ENCODE measurements around the gene A3GALT2.

Gene A3GALT2

DNA sequence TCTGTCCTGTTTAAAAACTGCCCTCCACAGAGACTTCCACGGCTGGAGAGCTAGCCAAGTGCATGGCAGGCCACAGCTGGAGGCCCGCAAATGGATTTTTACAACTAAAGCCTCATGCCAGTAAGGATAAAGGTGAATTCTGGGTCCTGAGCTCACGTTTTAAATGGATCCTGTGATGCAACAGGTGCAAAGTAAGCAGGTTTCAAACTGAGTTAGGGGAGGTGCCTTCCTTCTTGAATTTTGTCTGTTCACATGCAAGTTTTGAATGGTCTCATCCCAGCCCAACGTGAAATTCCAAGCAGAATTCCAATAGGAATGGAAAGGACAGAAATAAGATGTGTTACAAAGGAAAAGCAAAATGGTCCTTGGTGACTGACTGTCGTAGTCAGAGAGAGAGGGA is 36.2 kb upstream of the A3GALT2 start:
- 95% methylated on average over 5 of the region's 5 CpGs for WGBS
- Histone ChIP-seq H3K4me2 (ENCODE audit: low read length, poor library complexity, severe bottlenecking) (no peak overlapping the region), H3K4me3 (ENCODE audit: insufficient read depth in 1 of 2, low read depth in 1 of 2, low read length in 2 of 2) (no peak overlapping the region), H2BK15ac (ENCODE audit: low read depth, poor library complexity, severe bottlenecking) (no peak overlapping the region), H3K23ac (ENCODE audit: low read length in 2 of 2) (no peak overlapping the region), H3K79me1 (replicated peaks; ENCODE audit: low read length, poor library complexity, severe bottlenecking) (peaks cover 23% of the 10 kb centered on the region), H2AK5ac (ENCODE audit: low read length, severe bottlenecking) (no peak overlapping the region), H2AFZ (ENCODE audit: low read depth, low read length) (no peak overlapping the region), H2BK12ac (ENCODE audit: low read length in 2 of 2) (no peak overlapping the region), H3K36me3 (ENCODE audit: control insufficient read depth in 1 of 2, insufficient read depth in 2 of 2, low read depth in 1 of 2, low read length in 2 of 2) (peaks cover 35 to 90% of the 10 kb centered on the region in 2 experiments), H4K91ac (ENCODE audit: low read length) (no peak overlapping the region), H2BK120ac (ENCODE audit: low read depth, low read length) (no peak overlapping the region), H3K9ac (ENCODE audit: low read length) (no peak overlapping the region), H3K4ac (ENCODE audit: low read depth in 1 of 2, low read length in 2 of 2) (no peak overlapping the region), H3K4me1 (ENCODE audit: control insufficient read depth, insufficient read depth, low read depth, low read length) (peaks cover 3% of the 10 kb centered on the region), H3K14ac (ENCODE audit: low read length in 2 of 2) (no peak overlapping the region), H3K27ac (ENCODE audit: low read length, poor library complexity, severe bottlenecking) (no peak overlapping the region), H4K8ac (ENCODE audit: low read length) (no peak overlapping the region), H3K27me3 (ENCODE audit: control insufficient read depth in 1 of 2, insufficient read depth in 1 of 2, low read length in 2 of 2) (no peaks in the 10 kb centered on the region), H3K18ac (ENCODE audit: low read depth in 1 of 2, low read length in 2 of 2) (no peak overlapping the region), H2BK5ac (ENCODE audit: low read depth, low read length, poor library complexity, severe bottlenecking) (no peak overlapping the region), H3K9me3 (ENCODE audit: control insufficient read depth, low read length) (no peaks in the 10 kb centered on the region)
- no peak for DNase-seq

DNA sequence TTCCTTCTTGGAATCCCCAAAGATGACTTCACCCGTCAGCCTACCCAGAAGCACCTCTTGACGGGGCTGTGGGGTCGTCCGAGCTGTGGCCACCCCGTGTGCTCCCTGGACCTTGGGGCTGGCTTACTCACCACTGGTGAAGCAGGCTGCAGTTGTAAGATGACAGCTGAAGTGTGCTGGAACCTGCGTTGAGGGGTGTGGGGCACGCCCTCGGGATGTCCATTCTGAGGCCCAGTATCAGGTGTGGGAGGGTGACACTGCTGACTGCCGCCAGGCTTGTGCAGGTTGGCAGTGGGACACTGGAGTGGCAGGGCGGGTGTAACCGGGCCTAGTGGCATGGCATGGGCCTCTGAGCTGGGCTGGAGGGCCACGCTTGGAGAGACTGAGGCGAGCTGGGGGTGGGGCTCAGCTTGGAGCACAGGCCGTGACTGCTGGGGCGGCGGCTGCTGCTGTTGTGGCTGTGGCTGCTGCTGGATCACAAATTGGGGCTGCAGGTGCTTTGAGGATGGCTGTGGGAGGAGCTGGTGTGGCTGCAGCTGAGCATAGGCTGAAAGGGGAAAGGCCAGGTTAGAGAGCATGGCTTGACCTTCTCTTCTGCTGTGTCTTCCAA is 33.9 kb upstream of the A3GALT2 start:
- 93% methylated on average over 16 of the region's 16 CpGs for WGBS
- peak overlapping the region; percentile 28 for H4K91ac ChIP-seq (ENCODE audit: low read length)
- no peak overlapping the region for H3K23ac ChIP-seq (ENCODE audit: low read length in 2 of 2)
- peak overlapping the region in 1 of 2 experiments; percentile 53 for H3K4ac ChIP-seq (ENCODE audit: low read depth in 1 of 2, low read length in 2 of 2)
- no peaks in the 10 kb centered on the region for H3K27me3 ChIP-seq (ENCODE audit: control insufficient read depth in 1 of 2, insufficient read depth in 1 of 2, low read length in 2 of 2)
- no peak overlapping the region for H3K18ac ChIP-seq (ENCODE audit: low read depth in 1 of 2, low read length in 2 of 2)
- H3K36me3 ChIP-seq (ENCODE audit: control insufficient read depth in 1 of 2, insufficient read depth in 2 of 2, low read depth in 1 of 2, low read length in 2 of 2) = peaks cover 31 to 81% of the 10 kb centered on the region in 2 experiments
- H3K79me1 ChIP-seq (replicated peaks; ENCODE audit: low read length, poor library complexity, severe bottlenecking) = peaks cover 16% of the 10 kb centered on the region
- H2BK5ac ChIP-seq (ENCODE audit: low read depth, low read length, poor library complexity, severe bottlenecking) = no peak overlapping the region
- H3K4me1 ChIP-seq (ENCODE audit: control insufficient read depth, insufficient read depth, low read depth, low read length) = peaks cover 9% of the 10 kb centered on the region
- no peak overlapping the region for H2BK15ac ChIP-seq (ENCODE audit: low read depth, poor library complexity, severe bottlenecking)
- no peak overlapping the region for H3K9ac ChIP-seq (ENCODE audit: low read length)
- no peaks in the 10 kb centered on the region for H3K9me3 ChIP-seq (ENCODE audit: control insufficient read depth, low read length)
- no peak overlapping the region for H3K4me3 ChIP-seq (ENCODE audit: insufficient read depth in 1 of 2, low read depth in 1 of 2, low read length in 2 of 2)
- H2BK12ac ChIP-seq (ENCODE audit: low read length in 2 of 2) = no peak overlapping the region
- H3K4me2 ChIP-seq (ENCODE audit: low read length, poor library complexity, severe bottlenecking) = no peak overlapping the region
- H2BK120ac ChIP-seq (ENCODE audit: low read depth, low read length) = no peak overlapping the region
- H2AK5ac ChIP-seq (ENCODE audit: low read length, severe bottlenecking) = no peak overlapping the region
- no peak overlapping the region for H3K27ac ChIP-seq (ENCODE audit: low read length, poor library complexity, severe bottlenecking)
- DNase-seq = no peak
- no peak overlapping the region for H3K14ac ChIP-seq (ENCODE audit: low read length in 2 of 2)
- H4K8ac ChIP-seq (ENCODE audit: low read length) = peak overlapping the region; percentile 1
- H2AFZ ChIP-seq (ENCODE audit: low read depth, low read length) = no peak overlapping the region

DNA sequence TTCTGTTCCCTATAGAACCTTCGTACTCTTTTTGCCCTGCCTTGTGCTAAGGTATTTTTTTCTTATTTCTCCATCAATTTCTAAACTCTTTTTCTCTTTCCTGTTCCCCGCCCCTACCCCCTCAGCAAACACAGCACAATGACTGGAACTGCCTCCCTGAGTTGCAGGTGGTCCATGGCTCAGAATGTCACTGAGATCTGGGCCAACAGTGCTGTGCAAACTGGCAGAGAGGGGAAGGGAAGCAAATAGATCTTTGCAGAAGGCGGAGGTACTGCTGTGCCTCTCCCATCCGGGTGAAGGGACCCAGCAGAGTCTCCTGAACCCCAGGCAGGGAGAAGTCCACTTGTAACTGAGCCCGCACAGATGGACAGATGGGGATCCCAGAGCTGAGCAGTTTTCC is 32.6 kb upstream of the A3GALT2 start:
- Histone ChIP-seq H3K27me3 (ENCODE audit: control insufficient read depth in 1 of 2, insufficient read depth in 1 of 2, low read length in 2 of 2) (no peaks in the 10 kb centered on the region), H3K9me3 (ENCODE audit: control insufficient read depth, low read length) (no peaks in the 10 kb centered on the region), H2BK15ac (ENCODE audit: low read depth, poor library complexity, severe bottlenecking) (no peak overlapping the region), H2BK5ac (ENCODE audit: low read depth, low read length, poor library complexity, severe bottlenecking) (no peak overlapping the region), H3K4me1 (ENCODE audit: control insufficient read depth, insufficient read depth, low read depth, low read length) (peaks cover 9% of the 10 kb centered on the region), H3K36me3 (ENCODE audit: control insufficient read depth in 1 of 2, insufficient read depth in 2 of 2, low read depth in 1 of 2, low read length in 2 of 2) (peaks cover 31 to 71% of the 10 kb centered on the region in 2 experiments), H3K4me2 (ENCODE audit: low read length, poor library complexity, severe bottlenecking) (no peak overlapping the region), H3K4ac (ENCODE audit: low read depth in 1 of 2, low read length in 2 of 2) (no peak overlapping the region), H2BK120ac (ENCODE audit: low read depth, low read length) (no peak overlapping the region), H2AFZ (ENCODE audit: low read depth, low read length) (no peak overlapping the region), H3K9ac (ENCODE audit: low read length) (no peak overlapping the region), H3K4me3 (ENCODE audit: insufficient read depth in 1 of 2, low read depth in 1 of 2, low read length in 2 of 2) (no peak overlapping the region), H3K18ac (ENCODE audit: low read depth in 1 of 2, low read length in 2 of 2) (no peak overlapping the region), H3K23ac (ENCODE audit: low read length in 2 of 2) (no peak overlapping the region), H2AK5ac (ENCODE audit: low read length, severe bottlenecking) (no peak overlapping the region), H3K79me1 (replicated peaks; ENCODE audit: low read length, poor library complexity, severe bottlenecking) (peaks cover 11% of the 10 kb centered on the region), H3K14ac (ENCODE audit: low read length in 2 of 2) (no peak overlapping the region), H4K91ac (ENCODE audit: low read length) (no peak overlapping the region), H4K8ac (ENCODE audit: low read length) (no peak overlapping the region), H3K27ac (ENCODE audit: low read length, poor library complexity, severe bottlenecking) (no peak overlapping the region), H2BK12ac (ENCODE audit: low read length in 2 of 2) (no peak overlapping the region)
- no peak for DNase-seq
- 97% methylated on average over 5 of the region's 5 CpGs for WGBS

DNA sequence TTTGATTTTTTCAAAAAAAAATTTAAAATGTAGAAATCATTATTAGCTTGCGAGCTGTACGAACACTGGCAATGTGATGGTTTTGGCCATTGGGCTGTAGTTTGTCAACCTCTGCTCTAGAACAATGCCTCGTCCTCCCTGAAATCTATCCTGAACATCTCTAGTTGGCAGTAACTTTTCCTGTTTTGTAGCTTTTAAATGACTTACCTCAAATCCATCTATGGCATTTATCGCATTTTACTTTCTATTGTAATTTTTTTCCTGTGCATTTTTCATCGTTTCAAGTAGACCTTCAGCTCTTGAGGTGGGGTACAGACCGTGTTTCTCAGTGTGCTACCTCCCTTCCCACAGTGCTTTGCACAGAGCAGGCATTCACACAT is 30.4 kb upstream of the A3GALT2 start:
- no peak overlapping the region for H3K18ac ChIP-seq (ENCODE audit: low read depth in 1 of 2, low read length in 2 of 2)

More for the DNA sequence above, 30.4 kb upstream of the A3GALT2 start:
- no peak for DNase-seq
- Histone ChIP-seq H2BK5ac (ENCODE audit: low read depth, low read length, poor library complexity, severe bottlenecking) (no peak overlapping the region), H2BK15ac (ENCODE audit: low read depth, poor library complexity, severe bottlenecking) (no peak overlapping the region), H3K23ac (ENCODE audit: low read length in 2 of 2) (no peak overlapping the region), H3K79me1 (replicated peaks; ENCODE audit: low read length, poor library complexity, severe bottlenecking) (peaks cover 4% of the 10 kb centered on the region), H2AK5ac (ENCODE audit: low read length, severe bottlenecking) (no peak overlapping the region), H4K91ac (ENCODE audit: low read length) (no peak overlapping the region), H2BK12ac (ENCODE audit: low read length in 2 of 2) (no peak overlapping the region), H3K4ac (ENCODE audit: low read depth in 1 of 2, low read length in 2 of 2) (no peak overlapping the region), H2AFZ (ENCODE audit: low read depth, low read length) (no peak overlapping the region), H4K8ac (ENCODE audit: low read length) (no peak overlapping the region), H3K14ac (ENCODE audit: low read length in 2 of 2) (no peak overlapping the region), H3K4me2 (ENCODE audit: low read length, poor library complexity, severe bottlenecking) (no peak overlapping the region), H3K9me3 (ENCODE audit: control insufficient read depth, low read length) (no peaks in the 10 kb centered on the region), H3K27me3 (ENCODE audit: control insufficient read depth in 1 of 2, insufficient read depth in 1 of 2, low read length in 2 of 2) (no peaks in the 10 kb centered on the region), H3K9ac (ENCODE audit: low read length) (no peak overlapping the region), H3K4me3 (ENCODE audit: insufficient read depth in 1 of 2, low read depth in 1 of 2, low read length in 2 of 2) (no peak overlapping the region), H3K4me1 (ENCODE audit: control insufficient read depth, insufficient read depth, low read depth, low read length) (peaks cover 12% of the 10 kb centered on the region), H3K27ac (ENCODE audit: low read length, poor library complexity, severe bottlenecking) (no peak overlapping the region), H2BK120ac (ENCODE audit: low read depth, low read length) (no peak overlapping the region), H3K36me3 (ENCODE audit: control insufficient read depth in 1 of 2, insufficient read depth in 2 of 2, low read depth in 1 of 2, low read length in 2 of 2) (peaks cover 22 to 65% of the 10 kb centered on the region in 2 experiments)
- 96% methylated on average over 6 of the region's 6 CpGs for WGBS

All from mesenchymal stem cell (in vitro differentiated cells and primary cell).